Measurements from ENCODE around the gene DUS3L. TPM values are rescaled to one million over a fixed set of nuclear protein-coding genes. Genes with fewer than 3 reads are reported as not detected.
"Not testable (repeated sequence)": the region's sequence is repeated elsewhere in the genome, so short reads cannot be mapped to it uniquely, and the experiment has no call there.

DUS3L gene
- total RNA-seq, 1 donor from 2014 or later: 89.8 TPM

GRCh38 chr19:5748920-5749319 is 42.0 kb downstream of the DUS3L start:
- H3K9me3 Mint-ChIP-seq; H3K4me1 Mint-ChIP-seq; H3K4me3 Mint-ChIP-seq; H3K36me3 Mint-ChIP-seq (ENCODE audit: low read depth); H3K27ac Mint-ChIP-seq; H3K27me3 Mint-ChIP-seq; intact Hi-C loops (cut with micrococcal nuclease); DNase-seq: not testable (repeated sequence)

GRCh38 chr19:5744999-5745398 is 46.0 kb downstream of the DUS3L start:
- H3K27ac Mint-ChIP-seq, H3K27me3 Mint-ChIP-seq: not testable (repeated sequence)

GRCh38 chr19:5743630-5744029 is 47.3 kb downstream of the DUS3L start:
- Mint-ChIP-seq H3K4me3 (no peak overlapping the region), H3K36me3 (ENCODE audit: low read depth) (no peaks in the 10 kb centered on the region), H3K4me1 (no peaks in the 10 kb centered on the region), H3K27ac (no peak overlapping the region), H3K9me3 (no peaks in the 10 kb centered on the region), H3K27me3 (peaks cover 2% of the 10 kb centered on the region)
- DNase-seq: no peak
- intact Hi-C loops (cut with micrococcal nuclease): no loop called here

More at GRCh38 chr19:5744999-5745398, 46.0 kb downstream of the DUS3L start:
- intact Hi-C loops (cut with micrococcal nuclease); H3K9me3 Mint-ChIP-seq; H3K4me1 Mint-ChIP-seq; H3K4me3 Mint-ChIP-seq; DNase-seq; H3K36me3 Mint-ChIP-seq (ENCODE audit: low read depth): not testable (repeated sequence)

GRCh38 chr19:5742051-5742450 is 48.9 kb downstream of the DUS3L start:
- Mint-ChIP-seq H3K4me3 (no peak overlapping the region), H3K36me3 (ENCODE audit: low read depth) (no peaks in the 10 kb centered on the region), H3K27ac (no peak overlapping the region), H3K4me1 (no peaks in the 10 kb centered on the region), H3K27me3 (peaks cover 2% of the 10 kb centered on the region), H3K9me3 (no peaks in the 10 kb centered on the region)
- intact Hi-C loops (cut with micrococcal nuclease): no loop called here
- no peak for DNase-seq

- intact Hi-C loops (cut with micrococcal nuclease): no loop called here
- H3K9me3 Mint-ChIP-seq: no peaks in the 10 kb centered on the region
- no peak for DNase-seq
- no peak overlapping the region for H3K27ac Mint-ChIP-seq
- H3K4me1 Mint-ChIP-seq: no peaks in the 10 kb centered on the region
- no peak overlapping the region for H3K4me3 Mint-ChIP-seq
- H3K27me3 Mint-ChIP-seq: no peaks in the 10 kb centered on the region
- no peaks in the 10 kb centered on the region for H3K36me3 Mint-ChIP-seq (ENCODE audit: low read depth)
These were observed 52.5 kb downstream of the DUS3L start for GRCh38 chr19:5738423-5738822.

Other genes with a start within 250 kb of the DUS3L start
- 0.33 and 0.52 TPM in 2 replicates for gene TINCR, start 223.2 kb downstream of the DUS3L start, total RNA-seq
- 97.6 and 101 TPM in 2 replicates for gene SAFB2, start 168.4 kb downstream of the DUS3L start, total RNA-seq
- 142 and 143 TPM in 2 replicates for gene SAFB, start 168.1 kb downstream of the DUS3L start, total RNA-seq
- gene MICOS13, start 110.6 kb downstream of the DUS3L start, total RNA-seq: 56.2 and 63.4 TPM in 2 replicates
- 2.2 and 2.6 TPM in 2 replicates for gene HSD11B1L, start 110.1 kb downstream of the DUS3L start, total RNA-seq
- gene RPL36, start 100.9 kb downstream of the DUS3L start, total RNA-seq: 1,117 and 1,132 TPM in 2 replicates
- gene LONP1, start 71.0 kb downstream of the DUS3L start, total RNA-seq: 220 and 240 TPM in 2 replicates
- not detected in 2 replicates for gene CATSPERD, start 70.5 kb downstream of the DUS3L start, total RNA-seq
- gene PRR22, start 6.4 kb downstream of the DUS3L start, total RNA-seq: 6.7 and 7.5 TPM in 2 replicates
- gene NRTN, start 13.9 kb upstream of the DUS3L start, total RNA-seq: 0.47 and 0.61 TPM in 2 replicates
- gene FUT6, start 48.5 kb upstream of the DUS3L start, total RNA-seq: not detected in 2 replicates
- gene FUT3, start 60.3 kb upstream of the DUS3L start, total RNA-seq: not detected in 2 replicates
- gene FUT5, start 79.4 kb upstream of the DUS3L start, total RNA-seq: not detected in 2 replicates
- 237 and 251 TPM in 2 replicates for gene NDUFA11, start 112.6 kb upstream of the DUS3L start, total RNA-seq
- 2.7 and 3.2 TPM in 2 replicates for gene VMAC, start 113.7 kb upstream of the DUS3L start, total RNA-seq
- gene CAPS, start 123.1 kb upstream of the DUS3L start, total RNA-seq: 4.0 and 4.1 TPM in 2 replicates
- gene RANBP3, start 187.0 kb upstream of the DUS3L start, total RNA-seq: 105 and 114 TPM in 2 replicates

All from activated CD4-positive, alpha-beta T cell treated with anti-CD3 and anti-CD28 coated beads, Interleukin-2, amount 10 ng/mL, durations not matched to agents 24 days and 14 days (primary cell).